Chondrocyte (in vitro differentiated cells): ENCODE results near the gene ALOX15. TPM values are rescaled to one million over a fixed set of nuclear protein-coding genes. Genes with fewer than 3 reads are reported as not detected.

ENCODE experiments used
- DNase-seq: peaks from one replicate; pipeline ENCODE4 v3.0.0; 2021; ENCODE audit warnings: mixed read lengths, low spot score
- H3K27ac Mint-ChIP-seq: one replicate; pipeline ENCODE4 v1.8.0; 2021; ENCODE audit warnings: mild to moderate bottlenecking, moderate library complexity, mixed read lengths; ENCODE audit not compliant: unreplicated experiment
- H3K27me3 Mint-ChIP-seq: 2 replicates; pipeline ENCODE4 v1.8.0; 2021; ENCODE audit warnings: low read depth, mixed read lengths
- H3K36me3 Mint-ChIP-seq: 2 replicates; pipeline ENCODE4 v1.8.0; 2021; ENCODE audit warnings: low read depth, mixed read lengths
- H3K4me1 Mint-ChIP-seq: 2 replicates; pipeline ENCODE4 v1.8.0; 2021; ENCODE audit warnings: low read depth, mild to moderate bottlenecking, mixed read lengths
- H3K4me3 Mint-ChIP-seq: one replicate; pipeline ENCODE4 v1.8.0; 2021; ENCODE audit warnings: mild to moderate bottlenecking, moderate library complexity, mixed read lengths; ENCODE audit not compliant: unreplicated experiment
- H3K9me3 Mint-ChIP-seq: 2 replicates; pipeline ENCODE4 v1.8.0; 2021; ENCODE audit warnings: low read depth, mixed read lengths
- total RNA-seq: library from RNA; stranded (reverse); gene quantifications from 3 replicates; pipeline ENCODE4 v1.2.1, GENCODE V29; 2021
- TF ChIP-seq, protein P1 (sequence below): fragments of 200-600 bp; sonication (generic); IDR thresholded peaks from 2 replicates; pipeline ENCODE4 v1.5.0; 2021; ENCODE audit warnings: antibody characterized with exemption, mild to moderate bottlenecking, moderate library complexity

ALOX15 gene
- total RNA-seq, 1 donor from 2014 or later = 0.15 TPM

- Mint-ChIP-seq H3K36me3 (peaks cover 36% of the 10 kb centered on the region), H3K4me3 (no peak overlapping the region), H3K9me3 (no peaks in the 10 kb centered on the region), H3K27me3 (no peaks in the 10 kb centered on the region), H3K27ac (peak overlapping the region; percentile 13), H3K4me1 (peaks cover 25% of the 10 kb centered on the region)
- TF ChIP-seq, protein P1, sequence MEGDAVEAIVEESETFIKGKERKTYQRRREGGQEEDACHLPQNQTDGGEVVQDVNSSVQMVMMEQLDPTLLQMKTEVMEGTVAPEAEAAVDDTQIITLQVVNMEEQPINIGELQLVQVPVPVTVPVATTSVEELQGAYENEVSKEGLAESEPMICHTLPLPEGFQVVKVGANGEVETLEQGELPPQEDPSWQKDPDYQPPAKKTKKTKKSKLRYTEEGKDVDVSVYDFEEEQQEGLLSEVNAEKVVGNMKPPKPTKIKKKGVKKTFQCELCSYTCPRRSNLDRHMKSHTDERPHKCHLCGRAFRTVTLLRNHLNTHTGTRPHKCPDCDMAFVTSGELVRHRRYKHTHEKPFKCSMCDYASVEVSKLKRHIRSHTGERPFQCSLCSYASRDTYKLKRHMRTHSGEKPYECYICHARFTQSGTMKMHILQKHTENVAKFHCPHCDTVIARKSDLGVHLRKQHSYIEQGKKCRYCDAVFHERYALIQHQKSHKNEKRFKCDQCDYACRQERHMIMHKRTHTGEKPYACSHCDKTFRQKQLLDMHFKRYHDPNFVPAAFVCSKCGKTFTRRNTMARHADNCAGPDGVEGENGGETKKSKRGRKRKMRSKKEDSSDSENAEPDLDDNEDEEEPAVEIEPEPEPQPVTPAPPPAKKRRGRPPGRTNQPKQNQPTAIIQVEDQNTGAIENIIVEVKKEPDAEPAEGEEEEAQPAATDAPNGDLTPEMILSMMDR = no peak
- no peak for DNase-seq
These were observed 37.1 kb upstream of the ALOX15 start for GRCh38 chr17:4678448-4679026.

GRCh38 chr17:4676791-4677190 lies 35.3 kb upstream of the ALOX15 start:
- no peak overlapping the region for H3K27ac Mint-ChIP-seq
- peaks cover 25% of the 10 kb centered on the region for H3K4me1 Mint-ChIP-seq
- no peak overlapping the region for H3K4me3 Mint-ChIP-seq
- no peak for DNase-seq
- no peaks in the 10 kb centered on the region for H3K27me3 Mint-ChIP-seq
- H3K36me3 Mint-ChIP-seq = peaks cover 33% of the 10 kb centered on the region
- TF ChIP-seq, protein P1 = no peak
- no peaks in the 10 kb centered on the region for H3K9me3 Mint-ChIP-seq

DNA sequence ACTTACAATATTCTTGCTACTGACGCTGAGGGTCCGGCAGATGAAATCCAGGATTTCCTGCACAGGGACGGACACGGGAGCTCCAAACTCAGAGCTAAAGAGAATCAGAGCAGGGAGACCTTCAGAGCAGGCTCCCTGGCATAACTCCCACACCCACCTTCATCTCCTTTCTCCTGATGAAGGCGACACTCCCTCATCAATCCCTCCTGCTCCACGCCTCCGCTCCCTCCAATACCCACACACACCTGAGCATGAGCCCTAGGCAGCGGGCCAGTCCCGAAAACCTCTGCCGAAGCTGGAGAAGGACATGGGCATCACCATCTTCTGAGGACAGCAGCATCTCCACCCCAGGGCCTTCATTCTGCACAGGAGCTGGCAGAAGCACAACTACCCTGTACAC lies 34.3 kb upstream of the ALOX15 start:
- H3K36me3 Mint-ChIP-seq = peaks cover 41% of the 10 kb centered on the region
- no peak overlapping the region for H3K27ac Mint-ChIP-seq
- H3K4me1 Mint-ChIP-seq = peaks cover 25% of the 10 kb centered on the region
- H3K4me3 Mint-ChIP-seq = no peak overlapping the region
- no peaks in the 10 kb centered on the region for H3K9me3 Mint-ChIP-seq
- no peaks in the 10 kb centered on the region for H3K27me3 Mint-ChIP-seq
- no peak for DNase-seq
- TF ChIP-seq, protein P1 = no peak

GRCh38 chr17:4674685-4674998 lies 33.2 kb upstream of the ALOX15 start:
- Mint-ChIP-seq H3K27ac (no peak overlapping the region), H3K4me3 (no peak overlapping the region), H3K9me3 (no peaks in the 10 kb centered on the region), H3K36me3 (peaks cover 45% of the 10 kb centered on the region), H3K4me1 (peaks cover 16% of the 10 kb centered on the region), H3K27me3 (no peaks in the 10 kb centered on the region)
- DNase-seq = no peak
- TF ChIP-seq, protein P1 = no peak

- no peak for DNase-seq
- H3K27ac Mint-ChIP-seq = no peak overlapping the region
- no peaks in the 10 kb centered on the region for H3K9me3 Mint-ChIP-seq
- H3K4me1 Mint-ChIP-seq = peaks cover 11% of the 10 kb centered on the region
- H3K27me3 Mint-ChIP-seq = no peaks in the 10 kb centered on the region
- no peak overlapping the region for H3K4me3 Mint-ChIP-seq
- peaks cover 45% of the 10 kb centered on the region for H3K36me3 Mint-ChIP-seq
- TF ChIP-seq, protein P1 = no peak
These were observed 32.7 kb upstream of the ALOX15 start for GRCh38 chr17:4673986-4674684.
